Fibroblast of lung (primary cell): Measurements from ENCODE around the gene GAB2.

Experiments used
- EZH2 ChIP-seq: IDR thresholded peaks from 2 replicates; pipeline ENCODE4 v1.5.1; 2012; ENCODE audit warnings: low read length, control low read depth, mild to moderate bottlenecking; ENCODE audit errors: missing control alignments
- TF ChIP-seq, protein P1 (sequence below), 2 donors: IDR thresholded peaks in 1 of 2; conservative IDR thresholded peaks in 1 of 2; 1 replicate in 1 of 2; 2 replicates in 1 of 2; pipeline ENCODE4 v1.5.1; 2011 to 2012; ENCODE audit warnings: low read length in 2 of 2, control low read depth in 1 of 2, inconsistent platforms in 1 of 2, low read depth in 1 of 2, mild to moderate bottlenecking in 1 of 2

DNA sequence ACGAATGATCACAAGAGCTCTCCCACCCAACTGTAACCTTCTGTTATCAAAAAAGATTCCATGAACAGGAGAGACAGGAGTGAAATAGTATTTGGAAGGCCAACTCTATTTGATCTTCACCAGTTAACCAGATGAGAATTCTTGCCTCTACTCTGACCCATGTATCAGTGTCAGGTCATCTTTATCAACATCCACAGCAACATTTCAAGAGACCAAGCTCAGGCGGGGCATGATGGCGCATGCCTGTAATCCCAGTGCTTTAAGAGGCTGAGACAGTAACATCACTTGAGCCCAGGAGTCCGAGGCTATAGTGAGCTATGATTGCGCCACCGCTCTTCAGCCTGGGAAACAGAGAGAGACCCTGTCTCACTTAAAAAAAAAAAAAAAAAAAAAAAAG, 62.3 kb downstream of the GAB2 start:
- TF ChIP-seq EZH2, result no peak
- TF ChIP-seq, protein P1, sequence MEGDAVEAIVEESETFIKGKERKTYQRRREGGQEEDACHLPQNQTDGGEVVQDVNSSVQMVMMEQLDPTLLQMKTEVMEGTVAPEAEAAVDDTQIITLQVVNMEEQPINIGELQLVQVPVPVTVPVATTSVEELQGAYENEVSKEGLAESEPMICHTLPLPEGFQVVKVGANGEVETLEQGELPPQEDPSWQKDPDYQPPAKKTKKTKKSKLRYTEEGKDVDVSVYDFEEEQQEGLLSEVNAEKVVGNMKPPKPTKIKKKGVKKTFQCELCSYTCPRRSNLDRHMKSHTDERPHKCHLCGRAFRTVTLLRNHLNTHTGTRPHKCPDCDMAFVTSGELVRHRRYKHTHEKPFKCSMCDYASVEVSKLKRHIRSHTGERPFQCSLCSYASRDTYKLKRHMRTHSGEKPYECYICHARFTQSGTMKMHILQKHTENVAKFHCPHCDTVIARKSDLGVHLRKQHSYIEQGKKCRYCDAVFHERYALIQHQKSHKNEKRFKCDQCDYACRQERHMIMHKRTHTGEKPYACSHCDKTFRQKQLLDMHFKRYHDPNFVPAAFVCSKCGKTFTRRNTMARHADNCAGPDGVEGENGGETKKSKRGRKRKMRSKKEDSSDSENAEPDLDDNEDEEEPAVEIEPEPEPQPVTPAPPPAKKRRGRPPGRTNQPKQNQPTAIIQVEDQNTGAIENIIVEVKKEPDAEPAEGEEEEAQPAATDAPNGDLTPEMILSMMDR (conservative IDR thresholded peaks at IDR 0.05 in 1 of 2, IDR thresholded peaks at IDR 0.05 in 1 of 2; ENCODE audit: low read depth in 1 of 2, low read length in 2 of 2), result no peak
